Keratinocyte (primary cell): Measurements from ENCODE around the gene TBC1D30. TPM values are rescaled to one million over a fixed set of nuclear protein-coding genes. Genes with fewer than 3 reads are reported as not detected.

Experiments
- DNase-seq: peaks from one replicate; pipeline ENCODE4 v3.0.0-alpha.2; 2011; ENCODE audit warnings: low read depth, missing footprints, low spot score
- FAIRE-seq: peaks from 2 replicates; lab custom pipeline; 2011; peaks lifted over from hg19 to GRCh38; lab: Jason Lieb, UNC
- H2AFZ ChIP-seq: 2 replicates; pipeline ENCODE4 v1.6.0; 2012; ENCODE audit warnings: low read length, control low read depth, inconsistent platforms; ENCODE audit not compliant: control insufficient read depth
- H3K27ac ChIP-seq: 2 replicates; pipeline ENCODE4 v1.5.1; 2011; ENCODE audit warnings: low read length; ENCODE audit not compliant: control insufficient read depth, insufficient read depth
- H3K27me3 ChIP-seq: 3 replicates; pipeline ENCODE4 v1.6.0; 2011; ENCODE audit warnings: low read length; ENCODE audit not compliant: control insufficient read depth, insufficient read depth; ENCODE audit errors: extremely low read depth
- H3K36me3 ChIP-seq, 2 experiments: 2 replicates in 1 of 2; 3 replicates in 1 of 2; pipeline ENCODE4 v1.5.1; 2011; ENCODE audit warnings: low read length in 2 of 2, mild to moderate bottlenecking in 1 of 2; ENCODE audit not compliant: control insufficient read depth in 2 of 2, insufficient read depth in 2 of 2; ENCODE audit errors: extremely low read depth in 1 of 2
- H3K4me1 ChIP-seq: 3 replicates; pipeline ENCODE4 v1.5.1; 2011; ENCODE audit warnings: low read length; ENCODE audit not compliant: control insufficient read depth, insufficient read depth; ENCODE audit errors: extremely low read depth
- H3K4me2 ChIP-seq: 3 replicates; pipeline ENCODE4 v1.6.0; 2011; ENCODE audit warnings: low read depth, low read length; ENCODE audit not compliant: control insufficient read depth, insufficient read depth; ENCODE audit errors: extremely low read depth
- H3K4me3 ChIP-seq, 3 experiments: fragments of 200-600 bp in 1 of 3; sonication (generic) in 1 of 3; 2 replicates in 2 of 3; 3 replicates in 1 of 3; pipeline ENCODE4 v1.5.1; 2011 to 2016; ENCODE audit warnings: low read length in 3 of 3, mild to moderate bottlenecking in 3 of 3, control low read depth in 2 of 3, inconsistent platforms in 1 of 3, low read depth in 1 of 3, mixed read lengths in 1 of 3, mixed run types in 1 of 3, moderate library complexity in 1 of 3; ENCODE audit not compliant: control insufficient read depth in 2 of 3, insufficient read depth in 2 of 3; ENCODE audit errors: extremely low read depth in 1 of 3
- H3K79me2 ChIP-seq: 2 replicates; pipeline ENCODE4 v1.6.0; 2012; ENCODE audit warnings: low read length; ENCODE audit not compliant: control insufficient read depth, insufficient read depth
- H3K9ac ChIP-seq: 3 replicates; pipeline ENCODE4 v1.6.0; 2011; ENCODE audit warnings: low read length; ENCODE audit not compliant: control insufficient read depth, insufficient read depth; ENCODE audit errors: extremely low read depth
- H3K9me1 ChIP-seq: 3 replicates; pipeline ENCODE4 v1.6.0; 2011; ENCODE audit warnings: low read length; ENCODE audit not compliant: control insufficient read depth, insufficient read depth; ENCODE audit errors: extremely low read depth
- H3K9me3 ChIP-seq: 2 replicates; pipeline ENCODE4 v1.5.1; 2012; ENCODE audit warnings: low read depth, low read length; ENCODE audit not compliant: control insufficient read depth
- H4K20me1 ChIP-seq: 3 replicates; pipeline ENCODE4 v1.6.0; 2011; ENCODE audit warnings: low read length; ENCODE audit not compliant: control insufficient read depth, insufficient read depth; ENCODE audit errors: extremely low read depth
- CTCF ChIP-seq, 3 experiments: IDR thresholded peaks in 1 of 3; conservative IDR thresholded peaks in 1 of 3; optimal IDR thresholded peaks in 1 of 3; 2 replicates in 2 of 3; 3 replicates in 1 of 3; pipeline versions ENCODE3 to v1.5.1; 2011; ENCODE audit warnings: low read length in 3 of 3, mild to moderate bottlenecking in 3 of 3, moderate library complexity in 2 of 3, control low read depth in 1 of 3, inconsistent platforms in 1 of 3; ENCODE audit not compliant: insufficient read depth in 2 of 3; ENCODE audit errors: extremely low read depth in 1 of 3
- EZH2 ChIP-seq: IDR thresholded peaks from one replicate; pipeline ENCODE4 v1.6.1; 2012; ENCODE audit warnings: inconsistent platforms, mild to moderate bottlenecking, low read length, moderate library complexity
- dilution Hi-C: fragments of 300-500 bp; cut with MboI; formaldehyde crosslinking; loops from one replicate; pipeline ENCODE4 v1.7.0; 2020; ENCODE audit warnings: low sequenced_read_pairs; ENCODE audit not compliant: extremely low pct_ligation_motif_present
- polyA plus RNA-seq, 5 experiments: library from polyadenylated mRNA; depleted of rRNA in 3 of 5; stranded (reverse) in 3 of 5; stranded (forward) in 1 of 5; unstranded in 1 of 5; fragments of >200 nt; gene quantifications; 1 replicate in 1 of 5; 2 replicates in 3 of 5; 3 replicates in 1 of 5; pipeline versions ENCODE4 v1.2.1 to v1.2.3, GENCODE V29; 2011 to 2012; ENCODE audit warnings: missing spikeins in 2 of 5, low read depth in 1 of 5, low replicate concordance in 1 of 5

TBC1D30 gene
- polyA plus RNA-seq, 1 donor (not counting 4 experiments of a cell fraction or from before 2014, with no cell fraction given) = 0.50 TPM

GRCh38 chr12:64828713-64829112 lies 4.3 kb downstream of the TBC1D30 start:
- Histone ChIP-seq H3K79me2 (no peaks in the 10 kb centered on the region), H3K27ac (no peak overlapping the region), H3K36me3 (no peaks in the 10 kb centered on the region), H3K4me1 (peaks cover 3% of the 10 kb centered on the region), H3K9ac (no peak overlapping the region), H2AFZ (no peak overlapping the region), H3K4me2 (no peak overlapping the region), H3K9me3 (no peaks in the 10 kb centered on the region), H3K27me3 (peaks cover 34% of the 10 kb centered on the region), H4K20me1 (peaks cover 6% of the 10 kb centered on the region), H3K9me1 (no peaks in the 10 kb centered on the region), H3K4me3 (no peak overlapping the region)
- FAIRE-seq (no peak), DNase-seq (no peak)
- no peak for TF ChIP-seq CTCF (optimal IDR thresholded peaks at IDR 0.05 in 1 of 3, IDR thresholded peaks at IDR 0.05 in 1 of 3, conservative IDR thresholded peaks at IDR 0.05 in 1 of 3; ENCODE audit: extremely low read depth in 1 of 3, insufficient read depth in 2 of 3, low read length in 3 of 3)
- no peak for TF ChIP-seq EZH2
- dilution Hi-C loops = no loop called here

- DNase-seq = no peak
- Histone ChIP-seq H4K20me1 (no peaks in the 10 kb centered on the region), H3K27me3 (no peaks in the 10 kb centered on the region), H3K79me2 (no peaks in the 10 kb centered on the region), H2AFZ (no peak overlapping the region), H3K27ac (no peak overlapping the region), H3K9me1 (no peaks in the 10 kb centered on the region), H3K4me2 (no peak overlapping the region), H3K9ac (no peak overlapping the region), H3K9me3 (no peaks in the 10 kb centered on the region), H3K4me1 (no peaks in the 10 kb centered on the region), H3K36me3 (no peaks in the 10 kb centered on the region), H3K4me3 (no peak overlapping the region)
- FAIRE-seq = no peak
- TF ChIP-seq CTCF (optimal IDR thresholded peaks at IDR 0.05 in 1 of 3, IDR thresholded peaks at IDR 0.05 in 1 of 3, conservative IDR thresholded peaks at IDR 0.05 in 1 of 3; ENCODE audit: extremely low read depth in 1 of 3, insufficient read depth in 2 of 3, low read length in 3 of 3) (no peak), EZH2 (no peak)
- dilution Hi-C loops = no loop called here
Measured at GRCh38 chr12:64833928-64834327, 9.5 kb downstream of the TBC1D30 start.
